SK-N-MC (cell line): ENCODE data around the gene PTPRN2.

ENCODE experiments used
- EZH2 ChIP-seq: fragments of 200-600 bp; sonication (generic); IDR thresholded peaks from one replicate; pipeline ENCODE4 v1.6.1; 2017; ENCODE audit warnings: antibody characterized with exemption
- POLR2AphosphoS5 ChIP-seq: IDR thresholded peaks from 2 replicates; pipeline ENCODE4 v1.6.1; 2012; ENCODE audit warnings: mild to moderate bottlenecking, low read depth, low read length, borderline replicate concordance

- TF ChIP-seq EZH2 (no peak), POLR2AphosphoS5 (no peak)
Observed at GRCh38 chr7:158364451-158364850, 223.2 kb downstream of the PTPRN2 start.
